KOPT-K1 (cell line): Measurements from ENCODE around the gene KMT2B.
A peak's percentile ranks its signal among the peaks of the same experiment; 100 is the strongest.

Source experiments
- H3K27ac ChIP-seq: fragments of 200-600 bp; sonication (generic); 2 replicates; pipeline ENCODE4 v1.5.1; 2016; ENCODE audit warnings: antibody characterized with exemption, mild to moderate bottlenecking, low read depth, low read length; ENCODE audit not compliant: poor library complexity, severe bottlenecking
- H3K36me3 ChIP-seq: fragments of 200-600 bp; sonication (generic); 2 replicates; pipeline ENCODE4 v1.5.1; 2017; ENCODE audit warnings: antibody characterized with exemption, mild to moderate bottlenecking, low read length, moderate library complexity; ENCODE audit not compliant: insufficient read depth
- H3K9me3 ChIP-seq: fragments of 200-600 bp; sonication (generic); 2 replicates; pipeline ENCODE4 v1.5.1; 2017; ENCODE audit warnings: antibody characterized with exemption, low read length, mild to moderate bottlenecking; ENCODE audit not compliant: insufficient read depth, poor library complexity, severe bottlenecking

KMT2B gene

DNA sequence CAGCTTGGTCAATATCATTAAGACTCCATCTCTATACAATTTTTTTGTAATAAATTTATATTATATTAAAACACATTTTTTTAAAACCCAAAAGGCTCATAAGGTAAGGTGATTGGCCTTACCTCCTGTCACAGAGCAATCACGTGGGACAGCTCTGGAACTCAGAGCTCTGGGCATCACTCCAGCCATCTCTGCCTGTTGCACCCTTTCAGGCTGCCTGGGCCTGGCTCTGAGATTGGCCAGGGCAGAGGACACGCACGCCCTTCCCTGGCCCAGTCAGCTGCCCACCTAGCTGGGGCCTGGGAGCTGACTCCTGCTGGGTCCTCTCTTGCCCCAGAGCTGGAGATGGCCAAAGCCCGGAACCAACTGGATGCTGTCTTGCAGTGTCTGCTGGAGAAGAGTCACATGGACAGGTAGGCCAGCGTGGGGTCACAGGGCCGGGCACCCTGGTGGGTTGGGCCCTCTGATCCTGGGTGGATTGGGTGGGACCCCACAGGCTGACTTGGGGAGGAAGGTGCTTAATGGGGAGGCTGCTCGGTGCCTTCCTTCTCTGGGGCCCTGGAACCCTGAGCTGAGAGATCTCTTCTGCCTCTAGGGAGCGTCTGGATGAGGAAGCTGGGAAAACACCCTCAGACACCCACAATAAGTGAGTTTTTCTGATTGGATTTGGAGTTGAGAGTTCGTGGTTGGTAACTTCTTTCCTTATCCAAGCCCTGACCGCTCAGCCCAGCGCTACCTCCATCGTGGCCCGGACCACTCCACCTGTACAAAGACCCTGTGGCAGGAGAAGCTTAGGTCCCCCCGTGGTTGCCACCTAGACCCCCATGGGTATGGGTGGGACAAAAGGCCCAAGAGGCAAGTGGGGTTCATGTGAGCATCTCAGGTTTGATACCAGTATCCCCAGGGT, 34.3 kb downstream of the KMT2B start:
- H3K36me3 ChIP-seq: peaks cover 23% of the 10 kb centered on the region; the same call in 1 of the 2 replicates
- H3K27ac ChIP-seq: no peak overlapping the region
- no peaks in the 10 kb centered on the region for H3K9me3 ChIP-seq

- H3K27ac ChIP-seq: no peak overlapping the region
- H3K36me3 ChIP-seq: peaks cover 23% of the 10 kb centered on the region; the same call in 1 of the 2 replicates
- no peaks in the 10 kb centered on the region for H3K9me3 ChIP-seq
These were observed 35.0 kb downstream of the KMT2B start for GRCh38 chr19:35752746-35753350.

- H3K9me3 ChIP-seq: no peaks in the 10 kb centered on the region
- H3K36me3 ChIP-seq: peaks cover 23% of the 10 kb centered on the region; the same call in 1 of the 2 replicates
- no peak overlapping the region for H3K27ac ChIP-seq
These were observed 36.0 kb downstream of the KMT2B start for GRCh38 chr19:35753634-35754369.

- H3K27ac ChIP-seq: no peak overlapping the region
- H3K36me3 ChIP-seq: peaks cover 25% of the 10 kb centered on the region; the same call in 1 of the 2 replicates
- H3K9me3 ChIP-seq: no peaks in the 10 kb centered on the region
These were observed 36.7 kb downstream of the KMT2B start for GRCh38 chr19:35754370-35755130.

DNA sequence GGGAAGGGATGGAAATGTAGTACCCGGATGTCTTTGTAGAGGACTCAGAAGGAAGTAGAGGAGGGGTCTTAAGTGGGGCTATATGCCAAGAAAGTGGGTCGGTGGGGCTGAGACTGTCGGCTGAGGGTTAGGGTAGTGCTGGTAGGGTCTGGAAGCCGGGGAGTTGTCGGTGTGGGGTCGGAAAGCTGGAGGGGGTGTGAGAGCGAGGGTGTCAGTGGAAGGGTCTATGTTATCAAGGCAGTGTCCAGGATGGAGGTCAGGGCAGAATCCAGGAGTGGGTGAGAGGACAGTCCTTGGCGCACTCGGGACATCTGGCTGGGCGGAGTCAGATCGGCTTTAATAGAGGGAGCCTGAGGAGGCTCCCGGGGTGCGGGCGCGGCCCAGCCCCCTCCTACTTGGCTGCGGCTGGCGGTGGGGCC, 37.3 kb downstream of the KMT2B start:
- Histone ChIP-seq H3K27ac (no peak overlapping the region), H3K36me3 (peaks cover 31% of the 10 kb centered on the region; the same call in 1 of the 2 replicates)

GRCh38 chr19:35755550-35756376, 38.0 kb downstream of the KMT2B start:
- Histone ChIP-seq H3K36me3 (peaks cover 37% of the 10 kb centered on the region; the same call in 1 of the 2 replicates), H3K9me3 (no peaks in the 10 kb centered on the region), H3K27ac (no peak overlapping the region)

More for the DNA sequence above, 37.3 kb downstream of the KMT2B start:
- no peaks in the 10 kb centered on the region for H3K9me3 ChIP-seq

DNA sequence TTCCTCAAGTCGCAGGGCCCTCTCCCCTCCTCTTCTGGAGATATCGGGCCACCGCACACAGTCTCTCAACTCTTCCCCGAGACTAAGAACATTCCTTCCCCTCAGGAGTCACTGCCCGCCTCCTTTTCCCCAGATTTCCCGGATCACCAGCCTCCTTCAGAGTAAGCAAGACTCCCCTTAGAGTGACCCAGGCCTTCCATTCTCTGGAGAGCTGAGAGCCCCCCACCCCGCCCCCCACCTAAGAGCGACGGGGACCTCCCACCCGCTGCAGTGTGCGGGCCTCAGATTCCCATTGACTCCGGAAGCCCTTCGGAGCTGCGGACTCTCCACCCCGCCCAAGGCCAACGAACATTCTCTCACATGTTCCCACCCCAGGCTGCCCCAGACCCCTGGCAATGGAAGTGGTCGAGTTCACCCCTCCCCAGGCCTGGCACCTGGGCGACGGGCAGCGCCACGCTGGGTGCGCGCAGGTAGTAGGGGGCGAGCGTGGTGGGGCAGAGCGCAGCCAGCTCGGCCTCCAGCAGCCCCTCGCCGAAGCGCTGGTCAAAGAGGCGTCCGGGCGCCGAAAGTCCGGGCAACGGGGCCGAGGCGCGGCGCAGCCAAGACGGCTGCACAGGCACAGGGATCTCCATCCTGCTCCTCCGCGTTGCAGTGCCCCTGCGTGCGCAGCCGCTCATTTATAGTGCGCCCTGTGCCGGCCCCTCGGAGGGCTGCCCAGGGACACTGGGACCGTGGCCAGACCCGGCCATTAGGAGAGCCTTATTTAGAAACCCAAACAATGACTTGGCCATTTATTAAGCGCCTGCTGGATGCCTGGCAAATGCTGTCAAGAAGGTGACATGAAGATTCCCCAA, 38.8 kb downstream of the KMT2B start, which contains the start of gene HSPB6:
HSPB6 (minus strand) TSS at position 653 of the 854 bp plus-strand sequence; CDS start at position 632, 21 bp downstream.
- Histone ChIP-seq H3K27ac (peak within 1 kb of the TSS; percentile 89), H3K36me3 (peaks cover 44% of the 10 kb centered on the region), H3K9me3 (no peaks in the 10 kb centered on the region)

DNA sequence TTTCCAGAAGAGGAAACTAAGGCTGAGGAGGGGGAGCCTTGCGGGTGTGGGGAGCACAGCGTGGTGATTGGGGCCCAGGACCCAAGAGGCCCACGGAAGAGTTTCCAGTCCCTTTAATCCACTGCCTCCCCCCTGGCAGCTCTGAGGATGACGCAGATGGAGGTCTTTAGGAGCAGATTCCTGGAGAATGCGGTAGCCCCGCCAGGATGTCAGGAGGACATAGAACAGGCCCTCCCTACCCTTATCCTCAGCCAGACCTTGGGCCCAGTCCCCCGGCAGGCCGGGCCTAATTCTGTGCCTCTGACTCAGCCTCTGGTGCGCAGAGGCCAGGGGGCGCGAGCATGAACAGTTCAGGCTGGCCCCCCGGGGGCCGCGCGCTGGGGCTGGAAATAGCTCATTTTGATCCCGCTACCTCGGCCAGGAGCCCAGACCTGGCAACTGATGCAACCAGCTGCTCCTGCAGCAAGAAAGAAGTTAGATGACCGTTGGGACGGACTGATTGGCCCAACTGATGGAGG, 39.5 kb downstream of the KMT2B start:
- no peaks in the 10 kb centered on the region for H3K9me3 ChIP-seq
- peak overlapping the region; percentile 89 for H3K27ac ChIP-seq
- peaks cover 48% of the 10 kb centered on the region for H3K36me3 ChIP-seq

DNA sequence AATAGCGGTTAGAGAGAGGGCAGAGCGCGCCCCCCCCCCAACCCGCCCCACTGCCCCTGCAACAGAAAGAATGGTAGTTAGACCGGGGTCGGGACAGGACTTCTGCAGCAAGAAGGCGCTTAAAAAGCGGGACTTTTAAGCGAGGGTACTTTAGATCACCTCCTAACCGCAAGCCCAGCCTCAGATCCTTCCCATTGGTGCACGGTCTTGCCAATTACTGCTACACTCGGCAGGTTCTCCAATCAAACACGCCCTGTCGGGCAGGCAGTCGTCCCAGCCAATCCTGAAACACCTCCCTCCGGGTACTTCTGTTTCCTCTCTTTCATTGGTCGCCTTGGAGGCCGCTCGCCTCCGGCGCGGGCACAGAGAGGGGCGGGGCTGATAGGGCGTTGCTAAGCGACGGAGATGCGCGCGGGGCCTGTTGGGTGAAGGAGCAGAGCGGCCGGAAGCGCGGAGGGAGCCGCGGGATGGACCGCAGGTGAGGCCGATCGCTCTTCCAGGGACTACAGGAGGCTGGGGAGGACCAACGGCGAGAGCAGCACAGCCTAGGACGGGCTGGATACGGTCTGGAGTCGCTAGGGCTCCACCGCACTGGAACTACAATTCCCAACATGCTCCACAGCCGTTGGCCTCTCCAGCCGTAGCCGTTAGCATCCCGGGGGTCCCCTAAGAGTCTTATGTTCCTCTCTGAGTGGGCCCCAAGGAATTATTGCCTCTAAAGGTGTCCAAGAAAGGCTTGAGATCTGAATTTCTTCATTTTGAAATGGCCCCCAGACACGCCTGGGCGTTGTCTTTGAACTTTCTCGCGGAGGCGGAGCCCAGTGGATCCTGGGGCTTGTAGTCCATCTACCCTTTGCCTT, 40.2 kb downstream of the KMT2B start, which contains the start of gene PROSER3:
PROSER3 (plus strand) TSS at position 428 of the 860 bp plus-strand sequence; CDS start at position 468, 40 bp downstream.
- Histone ChIP-seq H3K27ac (peak within 1 kb of the TSS; percentile 89), H3K9me3 (no peaks in the 10 kb centered on the region), H3K36me3 (peaks cover 46% of the 10 kb centered on the region)

DNA sequence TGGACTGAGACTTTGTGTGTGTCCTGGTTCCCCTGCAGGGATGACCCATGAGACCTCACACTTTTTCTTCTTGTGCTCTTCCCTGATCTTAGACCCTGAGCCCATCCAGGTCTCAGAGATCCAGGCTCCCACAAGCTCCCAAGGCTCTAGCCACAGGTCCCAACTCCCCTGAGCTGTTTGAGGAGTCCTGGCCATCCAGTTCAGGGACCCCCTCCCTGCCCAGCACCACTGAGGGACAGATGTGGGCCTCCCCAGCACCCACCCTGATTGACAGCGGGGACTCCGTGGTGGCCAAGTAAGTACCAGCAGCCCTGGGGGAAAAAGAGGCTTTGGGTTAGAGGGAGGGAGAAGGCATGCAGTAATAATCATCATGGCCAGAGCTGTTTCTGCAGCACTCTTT, 41.9 kb downstream of the KMT2B start:
- Histone ChIP-seq H3K9me3 (no peaks in the 10 kb centered on the region), H3K36me3 (peaks cover 47% of the 10 kb centered on the region), H3K27ac (no peak overlapping the region)

DNA sequence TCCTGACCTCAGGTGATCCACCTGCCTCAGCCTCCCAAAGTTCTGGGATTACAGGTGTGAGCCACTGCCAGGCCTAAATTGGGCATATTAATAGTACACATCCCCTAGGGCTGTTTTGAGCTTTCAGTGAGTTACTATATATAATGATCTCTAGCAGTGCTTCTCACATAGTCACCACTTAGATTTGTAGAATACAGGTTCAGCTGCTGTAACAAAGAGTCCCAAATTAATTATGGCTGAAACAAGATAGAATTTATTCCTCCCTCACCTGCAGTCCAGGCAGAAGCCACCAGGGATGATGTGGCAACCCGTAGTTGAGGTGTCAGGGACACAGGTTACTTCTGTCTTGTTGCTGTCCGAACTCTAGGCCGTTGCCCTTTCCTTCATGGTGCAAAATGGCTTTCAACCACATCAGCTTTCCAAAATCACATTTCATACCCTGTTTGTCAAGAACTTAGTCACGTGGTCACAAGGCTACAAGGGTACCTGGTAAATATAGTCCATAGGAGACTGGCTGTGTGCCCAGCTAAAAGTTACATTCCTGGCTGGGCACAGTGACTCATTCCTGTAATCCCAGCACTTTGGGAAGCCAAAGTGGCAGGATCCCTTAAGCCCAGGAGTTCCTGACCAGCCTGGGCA, 43.0 kb downstream of the KMT2B start:
- Histone ChIP-seq H3K36me3 (peaks cover 58% of the 10 kb centered on the region), H3K9me3 (no peaks in the 10 kb centered on the region), H3K27ac (no peak overlapping the region)
